PC-3 (cell line): ENCODE measurements around the gene PNMA8A. TPM values are rescaled to one million over a fixed set of nuclear protein-coding genes. Genes with fewer than 3 reads are reported as not detected.

Experiments
- ATAC-seq: fragments of 200-7000 bp; cut with Tn5 transposase; 2 replicates; pipeline ENCODE4 v1.9.1; 2020; ENCODE audit warnings: mild to moderate bottlenecking, moderate library complexity
- BruUV-seq: library from RNA; stranded (reverse); fragments of 400-500 nt; replicated peaks from 2 replicates; lab custom pipeline; 2021; lab: Mats Ljungman, UMichigan
- CTCF ChIA-PET: fragments of 300-600 bp; sonication (Branson Sonifier 250); formaldehyde crosslinking; loops from one replicate; lab custom pipeline; 2022; ENCODE audit warnings: antibody characterized with exemption; lab: Charles Lee
- POLR2A ChIA-PET: fragments of 300-600 bp; sonication (Branson Sonifier 250); formaldehyde crosslinking; loops from one replicate; lab custom pipeline; 2022; ENCODE audit warnings: antibody characterized with exemption; ENCODE audit not compliant: unreplicated experiment; lab: Charles Lee
- DNase-seq: peaks from one replicate; pipeline ENCODE4 v3.0.0-alpha.2; 2015
- H2AFZ ChIP-seq: fragments of 300-600 bp; sonication (generic); 2 replicates; pipeline ENCODE4 v1.6.0; 2016; ENCODE audit warnings: antibody characterized with exemption, low read length
- H3F3A ChIP-seq: fragments of 300-600 bp; sonication (generic); one replicate; pipeline ENCODE4 v1.6.0; 2017; ENCODE audit warnings: antibody characterized with exemption, low read length, control low read depth, mild to moderate bottlenecking; ENCODE audit not compliant: unreplicated experiment
- H3K27ac ChIP-seq: fragments of 300-600 bp; sonication (generic); 2 replicates; pipeline ENCODE4 v1.5.1; 2016; ENCODE audit warnings: mild to moderate bottlenecking, low read length
- H3K27me3 ChIP-seq: fragments of 300-600 bp; sonication (generic); 2 replicates; pipeline ENCODE4 v1.6.1; 2016; ENCODE audit warnings: low read length, mixed read lengths
- H3K36me3 ChIP-seq: fragments of 300-600 bp; sonication (generic); 2 replicates; pipeline ENCODE4 v1.6.1; 2016; ENCODE audit warnings: low read depth, mixed run types, low read length, mixed read lengths
- H3K4me1 ChIP-seq: fragments of 300-600 bp; sonication (generic); 2 replicates; pipeline ENCODE4 v1.5.1; 2016; ENCODE audit warnings: low read length; ENCODE audit not compliant: insufficient read depth
- H3K4me2 ChIP-seq: fragments of 300-600 bp; sonication (generic); 2 replicates; pipeline ENCODE4 v1.6.0; 2016; ENCODE audit warnings: low read length
- H3K4me3 ChIP-seq: fragments of 300-600 bp; sonication (generic); 2 replicates; pipeline ENCODE4 v1.5.1; 2016; ENCODE audit warnings: mild to moderate bottlenecking, low read length, mixed read lengths
- H3K79me2 ChIP-seq: fragments of 300-600 bp; sonication (generic); 2 replicates; pipeline ENCODE4 v1.6.1; 2017; ENCODE audit warnings: low read length, mixed read lengths
- H3K9ac ChIP-seq: fragments of 300-600 bp; sonication (generic); 2 replicates; pipeline ENCODE4 v1.6.0; 2016; ENCODE audit warnings: mild to moderate bottlenecking, low read length
- H3K9me2 ChIP-seq: fragments of 300-600 bp; sonication (generic); replicated peaks from 2 replicates; pipeline ENCODE4 v1.6.1; 2016; ENCODE audit warnings: mixed run types, low read length, mixed read lengths
- H3K9me3 ChIP-seq: fragments of 300-600 bp; sonication (generic); 2 replicates; pipeline ENCODE4 v1.6.1; 2016; ENCODE audit warnings: low read length, mixed read lengths
- H4K20me1 ChIP-seq: fragments of 300-600 bp; sonication (generic); 2 replicates; pipeline ENCODE4 v1.6.1; 2016; ENCODE audit warnings: low read length, mixed read lengths
- EZH2 ChIP-seq: fragments of 300-600 bp; sonication (generic); IDR thresholded peaks from one replicate; pipeline ENCODE4 v1.6.1; 2017; ENCODE audit warnings: antibody characterized with exemption, mild to moderate bottlenecking, low read length; ENCODE audit not compliant: unreplicated experiment
- EZH2phosphoT487 ChIP-seq: fragments of 300-600 bp; sonication (generic); IDR thresholded peaks from 2 replicates; pipeline ENCODE4 v1.6.1; 2018; ENCODE audit warnings: mild to moderate bottlenecking, antibody characterized with exemption, low read length, borderline replicate concordance
- intact Hi-C: fragments of 100-400 bp; cut with micrococcal nuclease; formaldehyde crosslinking; loops from 2 replicates; pipeline ENCODE4 v1.9.0; 2023
- total RNA-seq: library from RNA; depleted of rRNA; stranded (reverse); fragments of >200 nt; gene quantifications from 2 replicates; pipeline ENCODE4 v1.2.3, GENCODE V29; 2014
- TF ChIP-seq, protein P1 (sequence below): fragments of 300-600 bp; sonication (generic); conservative IDR thresholded peaks from 2 replicates; pipeline ENCODE4 v1.5.1; 2017; ENCODE audit warnings: antibody characterized with exemption, low read depth, mild to moderate bottlenecking, low read length

Gene PNMA8A
- total RNA-seq, 1 experiment from 2014 or later, result not detected

DNA sequence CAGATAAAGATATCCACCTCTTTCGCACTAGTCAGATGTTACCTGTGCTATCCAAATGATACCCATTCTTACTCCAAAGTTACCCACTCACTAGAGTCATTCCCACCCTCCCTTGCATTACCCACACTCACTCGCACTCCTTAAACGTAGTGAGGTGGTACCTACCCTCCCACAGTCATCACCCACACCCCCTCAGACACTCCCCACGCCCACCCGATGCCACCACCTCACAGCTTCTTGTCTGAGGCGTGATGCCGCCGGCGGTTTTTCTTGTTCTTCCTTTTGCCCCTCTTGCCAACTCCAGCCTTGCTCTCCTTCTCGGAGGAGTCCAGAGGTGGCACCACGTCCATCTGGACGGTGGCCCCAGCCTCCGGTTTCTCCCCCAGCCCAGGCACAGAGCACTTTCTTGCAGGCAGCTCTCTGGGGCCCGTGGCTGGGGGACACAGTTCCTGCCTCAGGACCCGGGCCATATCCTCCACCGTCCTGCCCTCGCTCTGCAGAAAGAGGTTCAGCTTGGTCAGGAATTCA lies 43.8 kb downstream of the PNMA8A start:
- H3K9ac ChIP-seq, result no peak overlapping the region
- H3K9me2 ChIP-seq, result no peaks in the 10 kb centered on the region
- no peaks in the 10 kb centered on the region for H3K27me3 ChIP-seq
- ChIA-PET CTCF (no interaction called here), POLR2A (no interaction called here)
- no peaks in the 10 kb centered on the region for H3K9me3 ChIP-seq
- H4K20me1 ChIP-seq, result no peaks in the 10 kb centered on the region
- no peaks in the 10 kb centered on the region for H3K36me3 ChIP-seq
- DNase-seq, result no peak
- no peaks in the 10 kb centered on the region for H3F3A ChIP-seq
- TF ChIP-seq, protein P1, sequence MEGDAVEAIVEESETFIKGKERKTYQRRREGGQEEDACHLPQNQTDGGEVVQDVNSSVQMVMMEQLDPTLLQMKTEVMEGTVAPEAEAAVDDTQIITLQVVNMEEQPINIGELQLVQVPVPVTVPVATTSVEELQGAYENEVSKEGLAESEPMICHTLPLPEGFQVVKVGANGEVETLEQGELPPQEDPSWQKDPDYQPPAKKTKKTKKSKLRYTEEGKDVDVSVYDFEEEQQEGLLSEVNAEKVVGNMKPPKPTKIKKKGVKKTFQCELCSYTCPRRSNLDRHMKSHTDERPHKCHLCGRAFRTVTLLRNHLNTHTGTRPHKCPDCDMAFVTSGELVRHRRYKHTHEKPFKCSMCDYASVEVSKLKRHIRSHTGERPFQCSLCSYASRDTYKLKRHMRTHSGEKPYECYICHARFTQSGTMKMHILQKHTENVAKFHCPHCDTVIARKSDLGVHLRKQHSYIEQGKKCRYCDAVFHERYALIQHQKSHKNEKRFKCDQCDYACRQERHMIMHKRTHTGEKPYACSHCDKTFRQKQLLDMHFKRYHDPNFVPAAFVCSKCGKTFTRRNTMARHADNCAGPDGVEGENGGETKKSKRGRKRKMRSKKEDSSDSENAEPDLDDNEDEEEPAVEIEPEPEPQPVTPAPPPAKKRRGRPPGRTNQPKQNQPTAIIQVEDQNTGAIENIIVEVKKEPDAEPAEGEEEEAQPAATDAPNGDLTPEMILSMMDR, result no peak
- TF ChIP-seq EZH2phosphoT487 (no peak), EZH2 (no peak)
- no peak overlapping the region for H3K27ac ChIP-seq
- intact Hi-C loops, result no loop called here
- H3K4me1 ChIP-seq, result no peaks in the 10 kb centered on the region
- no peak for ATAC-seq
- no peak overlapping the region for H3K4me3 ChIP-seq
- no peaks in the 10 kb centered on the region for H3K79me2 ChIP-seq
- BruUV-seq, result no TSS peak
- H2AFZ ChIP-seq, result no peak overlapping the region
- no peak overlapping the region for H3K4me2 ChIP-seq

GRCh38 chr19:46426506-46427162 lies 44.7 kb downstream of the PNMA8A start:
- TF ChIP-seq, protein P1, result no peak
- TF ChIP-seq EZH2phosphoT487 (no peak), EZH2 (no peak)
- no peak overlapping the region for H3K9ac ChIP-seq
- H3K9me2 ChIP-seq, result no peaks in the 10 kb centered on the region
- CTCF ChIA-PET, result no interaction called here
- intact Hi-C loops, result no loop called here
- no peaks in the 10 kb centered on the region for H3K9me3 ChIP-seq
- H3K79me2 ChIP-seq, result no peaks in the 10 kb centered on the region
- no peaks in the 10 kb centered on the region for H3K27me3 ChIP-seq
- H3K4me2 ChIP-seq, result no peak overlapping the region
- no TSS peak for BruUV-seq
- DNase-seq (no peak), ATAC-seq (no peak)
- POLR2A ChIA-PET, result no interaction called here
- H3F3A ChIP-seq, result no peaks in the 10 kb centered on the region
- no peaks in the 10 kb centered on the region for H4K20me1 ChIP-seq
- no peaks in the 10 kb centered on the region for H3K4me1 ChIP-seq
- H3K36me3 ChIP-seq, result no peaks in the 10 kb centered on the region
- no peak overlapping the region for H2AFZ ChIP-seq
- no peak overlapping the region for H3K4me3 ChIP-seq
- H3K27ac ChIP-seq, result no peak overlapping the region

- Histone ChIP-seq H3K4me3 (no peak overlapping the region), H3K36me3 (no peaks in the 10 kb centered on the region), H2AFZ (no peak overlapping the region), H3K27me3 (no peaks in the 10 kb centered on the region), H3K9me3 (no peaks in the 10 kb centered on the region), H3K27ac (no peak overlapping the region), H3F3A (no peaks in the 10 kb centered on the region), H3K4me2 (no peak overlapping the region), H3K4me1 (no peaks in the 10 kb centered on the region), H4K20me1 (no peaks in the 10 kb centered on the region), H3K79me2 (no peaks in the 10 kb centered on the region), H3K9me2 (no peaks in the 10 kb centered on the region), H3K9ac (no peak overlapping the region)
- intact Hi-C loops, result no loop called here
- TF ChIP-seq EZH2phosphoT487 (no peak), EZH2 (no peak)
- TF ChIP-seq, protein P1, result no peak
- no TSS peak for BruUV-seq
- DNase-seq, result no peak
- ATAC-seq, result no peak
- ChIA-PET POLR2A (no interaction called here), CTCF (no interaction called here)
Measured at GRCh38 chr19:46426035-46426505, 45.3 kb downstream of the PNMA8A start.
